ENCODE data around the gene SCN9A. TPM values are rescaled to one million over a fixed set of nuclear protein-coding genes. Genes with fewer than 3 reads are reported as not detected.

Gene SCN9A
- total and polyA plus RNA-seq, 9 of the 15 experiments (the other 6 are each of a cell fraction or from before 2014, with no cell fraction given): 1.4 to 22.8 (median 7.1) TPM

GRCh38 chr2:166375736-166376487 lies at the start of gene SCN9A (continued):
- TF ChIP-seq HDAC6 (IDR thresholded peaks at IDR 0.05; ENCODE audit: low read depth, low read length): no peak
- no peak for TF ChIP-seq ZNF224 (CRISPR knock-in tag; IDR thresholded peaks at IDR 0.05)
- no peak for TF ChIP-seq ARID3B (CRISPR knock-in tag; IDR thresholded peaks at IDR 0.05; ENCODE audit: borderline replicate concordance)
- TF ChIP-seq MED1 (CRISPR knock-in tag; IDR thresholded peaks at IDR 0.05; ENCODE audit: borderline replicate concordance): no peak
- no peak for TF ChIP-seq SRSF1 (IDR thresholded peaks at IDR 0.05; ENCODE audit: low read depth, low read length)
- TF ChIP-seq ZNF134 (CRISPR knock-in tag; conservative IDR thresholded peaks at IDR 0.05): no peak
- TF ChIP-seq BRCA1 (IDR thresholded peaks at IDR 0.05): no peak
- no peak for TF ChIP-seq BRCA1 (CRISPR knock-in tag; IDR thresholded peaks at IDR 0.05)
- no peak for TF ChIP-seq ZNF695 (CRISPR knock-in tag; IDR thresholded peaks at IDR 0.05)
- TF ChIP-seq PCBP1 (IDR thresholded peaks at IDR 0.05; ENCODE audit: low read depth, low read length, poor library complexity, severe bottlenecking): peak; percentile 97
- TF ChIP-seq BRD9 (IDR thresholded peaks at IDR 0.05; ENCODE audit: low read depth, partially characterized antibody): peak; percentile 63
- TF ChIP-seq NFATC3 (IDR thresholded peaks at IDR 0.05): peak; percentile 55; the same call in 1 of the 2 replicates
- TF ChIP-seq ZNF655 (CRISPR knock-in tag; IDR thresholded peaks at IDR 0.05): no peak
- peak; percentile 32; the same call in 1 of the 2 replicates for TF ChIP-seq TARDBP (IDR thresholded peaks at IDR 0.05)
- no peak for TF ChIP-seq ZNF436 (CRISPR knock-in tag; IDR thresholded peaks at IDR 0.05)
- peak; percentile 79 for TF ChIP-seq TCF3 (CRISPR knock-in tag; IDR thresholded peaks at IDR 0.05)
- TF ChIP-seq SMARCE1 (IDR thresholded peaks at IDR 0.05): peak; percentile 95
- no peak for TF ChIP-seq ZNF76 (CRISPR knock-in tag; IDR thresholded peaks at IDR 0.05; ENCODE audit: borderline replicate concordance)
- TF ChIP-seq ZBTB1 (CRISPR knock-in tag; IDR thresholded peaks at IDR 0.05; ENCODE audit: borderline replicate concordance, low read depth): no peak
- TF ChIP-seq USF1 (CRISPR knock-in tag; IDR thresholded peaks at IDR 0.05): no peak
- peak; percentile 79; the same call in 1 of the 2 replicates for TF ChIP-seq KAT7 (CRISPR knock-in tag; IDR thresholded peaks at IDR 0.05; ENCODE audit: borderline replicate concordance)
- TF ChIP-seq FUS (optimal IDR thresholded peaks at IDR 0.05; ENCODE audit: low read depth, low read length): no peak
- TF ChIP-seq TBL1XR1 (IDR thresholded peaks at IDR 0.05; ENCODE audit: low read length in 2 of 2): peak; percentile 76 to 83
- TF ChIP-seq SAFB2 (IDR thresholded peaks at IDR 0.05; ENCODE audit: borderline replicate concordance, low read depth, low read length, severe bottlenecking): no peak
- TF ChIP-seq CBFA2T2 (conservative IDR thresholded peaks at IDR 0.05): peak; percentile 54; the same call in 1 of the 2 replicates
- TF ChIP-seq POU5F1 (IDR thresholded peaks at IDR 0.05; ENCODE audit: borderline replicate concordance, low read depth, low read length, partially characterized antibody): no peak
- no peak for TF ChIP-seq FOXA1 (IDR thresholded peaks at IDR 0.05; ENCODE audit: borderline replicate concordance)
- TF ChIP-seq DACH1 (IDR thresholded peaks at IDR 0.05; ENCODE audit: partially characterized antibody): peak; percentile 97
